ENCODE results near the gene NAPG. TPM values are rescaled to one million over a fixed set of nuclear protein-coding genes. Genes with fewer than 3 reads are reported as not detected.

Gene NAPG
- total and polyA plus RNA-seq, 10 of the 15 experiments (the other 5 are each of a cell fraction or from before 2014, with no cell fraction given), result 20.5 to 34.8 (median 24.0) TPM

DNA sequence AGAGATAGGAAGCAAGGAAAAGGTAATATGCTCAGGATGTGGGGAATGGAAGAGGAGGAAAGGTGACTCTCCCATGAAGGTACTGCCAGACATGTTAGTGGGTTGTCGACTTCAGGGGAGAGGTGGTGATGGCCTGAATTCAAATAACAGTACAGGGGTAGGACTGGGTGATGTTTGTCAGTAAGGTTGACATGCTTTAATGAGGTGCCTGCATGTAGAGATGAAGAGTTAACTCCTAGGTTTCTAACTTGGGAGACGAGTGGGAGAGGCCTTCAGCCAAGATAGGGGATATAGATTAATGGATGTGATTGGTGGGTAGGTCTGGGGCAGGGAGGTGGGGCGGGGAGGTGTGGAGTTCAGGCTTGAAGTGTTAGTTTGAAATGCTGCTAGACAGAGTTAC, 2.6 kb downstream of the NAPG start:
- in situ Hi-C loops (cut with MboI), result no loop called here
- BruUV-seq (replicated peaks), result no TSS peak
- peaks cover 0 to 2% of the 10 kb centered on the region in 2 experiments; a peak in 1 of 4 replicates for H3K36me3 ChIP-seq (ENCODE audit: control insufficient read depth in 2 of 2, insufficient read depth in 2 of 2, low read length in 1 of 2)
- H3K27ac ChIP-seq (ENCODE audit: control insufficient read depth, insufficient read depth), result no peak overlapping the region
- ATAC-seq (no peak), FAIRE-seq (no peak), DNase-seq (ENCODE audit: low read depth, low spot score) (no peak)
- POLR2A ChIA-PET, result no interaction called here
- intact Hi-C loops (cut with micrococcal nuclease; ENCODE audit: unreplicated experiment), result no loop called here
- CTCF ChIA-PET, result interaction anchor here (1.2 to 2.5 kb wide), 4 partner anchors 8 to 639 kb away, joined by 3 to 9 read pairs (median 6); no protein-coding TSS in a partner anchor
- WGBS (ENCODE audit: insufficient coverage, insufficient replicate concordance, low lambda C conversion rate, missing lambda C conversion rate), result 74% methylated on average over 3 of the region's 3 CpGs
- peaks cover 16% of the 10 kb centered on the region for H3K4me1 ChIP-seq (ENCODE audit: control insufficient read depth, insufficient read depth, low read length)
- SMC1A ChIA-PET (ENCODE audit: uncharacterized antibody, unreplicated experiment), result interaction anchor here (1.3 kb wide), 1 partner anchor 12 kb away, joined by 4 read pairs; no protein-coding TSS in a partner anchor
- no peak overlapping the region for H3K4me3 ChIP-seq
- H4K20me1 ChIP-seq (ENCODE audit: control insufficient read depth, insufficient read depth), result no peaks in the 10 kb centered on the region
- RAD21 ChIA-PET (ENCODE audit: unreplicated experiment), result interaction anchor here (2.4 kb wide), 1 partner anchor 625 kb away, joined by 7 read pairs; no protein-coding TSS in a partner anchor
- H3K79me2 ChIP-seq (ENCODE audit: control insufficient read depth, insufficient read depth, low read length), result peaks cover 61% of the 10 kb centered on the region
- no peaks in the 10 kb centered on the region for H3K27me3 ChIP-seq (replicated peaks in 1 of 2; ENCODE audit: control insufficient read depth in 2 of 2, insufficient read depth in 2 of 2, low read length in 1 of 2)
- H3K9ac ChIP-seq (ENCODE audit: control insufficient read depth, insufficient read depth, low read length), result no peak overlapping the region
- peak overlapping the region; percentile 82 for H3K4me2 ChIP-seq (ENCODE audit: control insufficient read depth, insufficient read depth)
- no peak overlapping the region for H2AFZ ChIP-seq (ENCODE audit: control insufficient read depth, low read depth, low read length)
- no peak for TF ChIP-seq STAT3 (IDR thresholded peaks at IDR 0.05; ENCODE audit: low read depth, low read length)
- TF ChIP-seq ZNF274 (IDR thresholded peaks at IDR 0.05; ENCODE audit: insufficient read depth, insufficient read length), result no peak
- TF ChIP-seq, protein P1, sequence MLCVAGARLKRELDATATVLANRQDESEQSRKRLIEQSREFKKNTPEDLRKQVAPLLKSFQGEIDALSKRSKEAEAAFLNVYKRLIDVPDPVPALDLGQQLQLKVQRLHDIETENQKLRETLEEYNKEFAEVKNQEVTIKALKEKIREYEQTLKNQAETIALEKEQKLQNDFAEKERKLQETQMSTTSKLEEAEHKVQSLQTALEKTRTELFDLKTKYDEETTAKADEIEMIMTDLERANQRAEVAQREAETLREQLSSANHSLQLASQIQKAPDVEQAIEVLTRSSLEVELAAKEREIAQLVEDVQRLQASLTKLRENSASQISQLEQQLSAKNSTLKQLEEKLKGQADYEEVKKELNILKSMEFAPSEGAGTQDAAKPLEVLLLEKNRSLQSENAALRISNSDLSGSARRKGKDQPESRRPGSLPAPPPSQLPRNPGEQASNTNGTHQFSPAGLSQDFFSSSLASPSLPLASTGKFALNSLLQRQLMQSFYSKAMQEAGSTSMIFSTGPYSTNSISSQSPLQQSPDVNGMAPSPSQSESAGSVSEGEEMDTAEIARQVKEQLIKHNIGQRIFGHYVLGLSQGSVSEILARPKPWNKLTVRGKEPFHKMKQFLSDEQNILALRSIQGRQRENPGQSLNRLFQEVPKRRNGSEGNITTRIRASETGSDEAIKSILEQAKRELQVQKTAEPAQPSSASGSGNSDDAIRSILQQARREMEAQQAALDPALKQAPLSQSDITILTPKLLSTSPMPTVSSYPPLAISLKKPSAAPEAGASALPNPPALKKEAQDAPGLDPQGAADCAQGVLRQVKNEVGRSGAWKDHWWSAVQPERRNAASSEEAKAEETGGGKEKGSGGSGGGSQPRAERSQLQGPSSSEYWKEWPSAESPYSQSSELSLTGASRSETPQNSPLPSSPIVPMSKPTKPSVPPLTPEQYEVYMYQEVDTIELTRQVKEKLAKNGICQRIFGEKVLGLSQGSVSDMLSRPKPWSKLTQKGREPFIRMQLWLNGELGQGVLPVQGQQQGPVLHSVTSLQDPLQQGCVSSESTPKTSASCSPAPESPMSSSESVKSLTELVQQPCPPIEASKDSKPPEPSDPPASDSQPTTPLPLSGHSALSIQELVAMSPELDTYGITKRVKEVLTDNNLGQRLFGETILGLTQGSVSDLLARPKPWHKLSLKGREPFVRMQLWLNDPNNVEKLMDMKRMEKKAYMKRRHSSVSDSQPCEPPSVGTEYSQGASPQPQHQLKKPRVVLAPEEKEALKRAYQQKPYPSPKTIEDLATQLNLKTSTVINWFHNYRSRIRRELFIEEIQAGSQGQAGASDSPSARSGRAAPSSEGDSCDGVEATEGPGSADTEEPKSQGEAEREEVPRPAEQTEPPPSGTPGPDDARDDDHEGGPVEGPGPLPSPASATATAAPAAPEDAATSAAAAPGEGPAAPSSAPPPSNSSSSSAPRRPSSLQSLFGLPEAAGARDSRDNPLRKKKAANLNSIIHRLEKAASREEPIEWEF (IDR thresholded peaks at IDR 0.05; ENCODE audit: insufficient replicate concordance, low read depth, low read length), result no peak
- TF ChIP-seq FOS (IDR thresholded peaks at IDR 0.05; ENCODE audit: borderline replicate concordance, extremely low read depth, insufficient read length), result no peak
- TF ChIP-seq TARDBP (IDR thresholded peaks at IDR 0.05; ENCODE audit: borderline replicate concordance), result no peak
- TF ChIP-seq NFYB (IDR thresholded peaks at IDR 0.05; ENCODE audit: insufficient read depth, low read depth, low read length), result no peak
- TF ChIP-seq, protein P2, sequence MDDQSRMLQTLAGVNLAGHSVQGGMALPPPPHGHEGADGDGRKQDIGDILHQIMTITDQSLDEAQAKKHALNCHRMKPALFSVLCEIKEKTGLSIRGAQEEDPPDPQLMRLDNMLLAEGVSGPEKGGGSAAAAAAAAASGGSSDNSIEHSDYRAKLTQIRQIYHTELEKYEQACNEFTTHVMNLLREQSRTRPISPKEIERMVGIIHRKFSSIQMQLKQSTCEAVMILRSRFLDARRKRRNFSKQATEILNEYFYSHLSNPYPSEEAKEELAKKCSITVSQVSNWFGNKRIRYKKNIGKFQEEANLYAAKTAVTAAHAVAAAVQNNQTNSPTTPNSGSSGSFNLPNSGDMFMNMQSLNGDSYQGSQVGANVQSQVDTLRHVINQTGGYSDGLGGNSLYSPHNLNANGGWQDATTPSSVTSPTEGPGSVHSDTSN (IDR thresholded peaks at IDR 0.05; ENCODE audit: insufficient replicate concordance, low read depth, low read length), result no peak
- TF ChIP-seq TBL1XR1 (IDR thresholded peaks at IDR 0.05; ENCODE audit: low read depth, low read length), result no peak
- TF ChIP-seq BCL11A (IDR thresholded peaks at IDR 0.05; ENCODE audit: low read depth, low read length), result no peak
- TF ChIP-seq RBBP5 (conservative IDR thresholded peaks at IDR 0.05), result no peak
- no peak for TF ChIP-seq ATF7 (IDR thresholded peaks at IDR 0.05; ENCODE audit: low read depth)
- no peak for TF ChIP-seq BACH1 (IDR thresholded peaks at IDR 0.05; ENCODE audit: borderline replicate concordance)
- TF ChIP-seq, protein P3, sequence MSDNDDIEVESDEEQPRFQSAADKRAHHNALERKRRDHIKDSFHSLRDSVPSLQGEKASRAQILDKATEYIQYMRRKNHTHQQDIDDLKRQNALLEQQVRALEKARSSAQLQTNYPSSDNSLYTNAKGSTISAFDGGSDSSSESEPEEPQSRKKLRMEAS (IDR thresholded peaks at IDR 0.05; ENCODE audit: low read depth, low read length), result no peak
- H3K9me3 ChIP-seq (replicated peaks; ENCODE audit: control insufficient read depth, insufficient read depth, low read length), result no peaks in the 10 kb centered on the region

Measured in GM12878 (cell line).